Activated CD4-positive, alpha-beta T cell treated with anti-CD3 and anti-CD28 coated beads for 36 hours (primary cell): ENCODE data around the gene FUBP1. TPM values are rescaled to one million over a fixed set of nuclear protein-coding genes. Genes with fewer than 3 reads are reported as not detected.
"Not testable (repeated sequence)": the region's sequence is repeated elsewhere in the genome, so short reads cannot be mapped to it uniquely, and the experiment has no call there.

Experiments used
- ATAC-seq: fragments of 200-7000 bp; cut with Tn5 transposase; one replicate; pipeline ENCODE4 v1.10.0; 2021; ENCODE audit warnings: mild to moderate bottlenecking, moderate library complexity
- CTCF ChIA-PET: fragments of 350-600 bp; sonication (Branson Sonifier 250); formaldehyde crosslinking; loops from one replicate; lab custom pipeline; 2021; ENCODE audit warnings: antibody characterized with exemption; lab: Charles Lee
- POLR2A ChIA-PET: fragments of 350-600 bp; sonication (Branson Sonifier 250); formaldehyde crosslinking; loops from one replicate; lab custom pipeline; 2021; ENCODE audit warnings: antibody characterized with exemption, inconsistent platforms; lab: Charles Lee
- DNase-seq: peaks from one replicate; pipeline ENCODE4 v3.0.0-alpha.2; 2020
- H3K27ac Mint-ChIP-seq: one replicate; pipeline ENCODE4 v1.8.0; 2021; ENCODE audit warnings: mixed read lengths
- H3K27me3 Mint-ChIP-seq: one replicate; pipeline ENCODE4 v1.8.0; 2021; ENCODE audit warnings: mixed read lengths
- H3K36me3 Mint-ChIP-seq: one replicate; pipeline ENCODE4 v1.8.0; 2021; ENCODE audit warnings: low read depth, mixed read lengths
- H3K4me1 Mint-ChIP-seq: one replicate; pipeline ENCODE4 v1.8.0; 2021; ENCODE audit warnings: mixed read lengths
- H3K4me3 Mint-ChIP-seq: one replicate; pipeline ENCODE4 v1.8.0; 2021; ENCODE audit warnings: mild to moderate bottlenecking, moderate library complexity, mixed read lengths
- H3K9me3 Mint-ChIP-seq: one replicate; pipeline ENCODE4 v1.8.0; 2021; ENCODE audit warnings: low read depth, mixed read lengths
- intact Hi-C, 2 experiments: fragments of 100-400 bp; cut with DNase I in 1 of 2; cut with micrococcal nuclease in 1 of 2; formaldehyde crosslinking; loops; one replicate each; pipeline versions ENCODE4 v1.14.2 to v1.15.1; 2022 to 2024; cut with DNase I, micrococcal nuclease
- total RNA-seq, 2 experiments: library from RNA; stranded (reverse); gene quantifications; one replicate each; pipeline ENCODE4 v1.2.3, GENCODE V29; 2021

FUBP1 gene
- total RNA-seq, 2 experiments from 2014 or later = 240 to 258 TPM

DNA sequence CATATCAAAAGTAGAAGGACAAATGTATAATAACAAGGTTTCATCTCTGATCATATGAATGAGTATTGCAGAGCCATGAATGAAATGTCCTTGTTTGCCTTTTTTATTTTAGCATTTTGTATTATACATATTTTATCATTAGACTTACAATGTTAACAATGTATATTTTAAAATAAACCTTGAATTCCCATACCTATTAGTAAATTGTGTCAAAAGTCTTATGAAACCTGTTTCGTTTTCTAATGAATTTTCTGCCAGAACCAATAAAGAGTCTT is 26.5 kb upstream of the FUBP1 start:
- no peaks in the 10 kb centered on the region for H3K27me3 Mint-ChIP-seq
- ChIA-PET CTCF (interaction anchor here (0.7 to 6.7 kb wide), 10 partner anchors 12 to 246 kb away, joined by 3 to 55 read pairs (median 4); partner anchors contain the start of genes FUBP1 and USP33), POLR2A (interaction anchor here (0.6 to 5.6 kb wide), 10 partner anchors 10 to 332 kb away, joined by 3 to 297 read pairs (median 3); partner anchors contain the start of genes FUBP1, GIPC2 and MIGA1)
- H3K9me3 Mint-ChIP-seq = no peaks in the 10 kb centered on the region
- H3K4me1 Mint-ChIP-seq = peaks cover 42% of the 10 kb centered on the region
- ATAC-seq (no peak), DNase-seq (no peak)
- intact Hi-C loops = loop anchor here (1.0 to 2.0 kb wide), 6 partner anchors 26 to 226 kb away; partner anchors contain the start of genes FUBP1 (in 1 of the 2) and MIGA1 (in 1 of the 2)
- peaks cover 3% of the 10 kb centered on the region for H3K36me3 Mint-ChIP-seq
- peak overlapping the region; percentile 99 for H3K27ac Mint-ChIP-seq
- peak overlapping the region; percentile 91 for H3K4me3 Mint-ChIP-seq

DNA sequence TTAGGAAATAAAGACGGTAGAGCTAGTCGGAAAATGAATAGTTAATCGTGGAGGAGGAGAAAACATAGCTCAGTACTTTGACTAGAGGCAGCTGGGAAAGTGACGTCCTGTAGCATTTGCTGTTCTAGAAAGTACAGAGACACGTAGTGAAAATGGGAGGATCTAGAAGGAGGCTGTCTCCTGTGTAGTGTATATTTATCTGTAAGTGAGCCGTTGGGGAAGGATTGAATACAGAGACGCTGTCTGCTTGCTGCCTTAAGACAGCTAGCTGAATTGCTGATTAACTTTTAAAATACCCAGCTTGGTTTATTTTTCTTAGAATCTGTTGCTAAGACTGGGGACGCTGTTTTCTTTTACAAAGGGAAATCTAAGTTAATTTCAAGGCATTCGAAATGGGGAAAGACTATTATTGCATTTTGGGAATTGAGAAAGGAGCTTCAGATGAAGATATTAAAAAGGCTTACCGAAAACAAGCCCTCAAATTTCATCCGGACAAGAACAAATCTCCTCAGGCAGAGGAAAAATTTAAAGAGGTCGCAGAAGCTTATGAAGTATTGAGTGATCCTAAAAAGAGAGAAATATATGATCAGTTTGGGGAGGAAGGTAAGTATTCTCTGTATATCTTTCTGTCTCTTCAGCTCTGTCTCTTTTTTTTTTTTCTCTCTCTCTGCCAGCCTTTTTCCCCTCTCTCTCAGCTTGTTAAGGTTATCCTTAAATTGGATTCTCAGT is 26.0 kb upstream of the FUBP1 start, which contains the start of gene DNAJB4:
Gene DNAJB4, plus strand, starts transcription at position 221 of the 729 bp plus-strand sequence. Its CDS starts 172 bp downstream, at position 393.
- Mint-ChIP-seq H3K27ac (peak within 1 kb of the TSS; percentile 99), H3K4me1 (peaks cover 41% of the 10 kb centered on the region), H3K36me3 (peaks cover 3% of the 10 kb centered on the region), H3K9me3 (no peaks in the 10 kb centered on the region), H3K27me3 (no peaks in the 10 kb centered on the region), H3K4me3 (peak within 1 kb of the TSS; percentile 91)
- CTCF ChIA-PET = interaction anchor here (0.5 to 6.7 kb wide), 14 partner anchors 9 to 835 kb away, joined by 3 to 55 read pairs (median 4); partner anchors contain the start of genes FUBP1 and USP33
- peak; percentile 99 for ATAC-seq
- peak; percentile 75 for DNase-seq
- intact Hi-C loops = loop anchor here (1.0 to 2.0 kb wide), 7 partner anchors 26 to 322 kb away; partner anchors contain the start of genes FUBP1 (in 2 of the 2) and MIGA1 (in 1 of the 2)
- POLR2A ChIA-PET = interaction anchor here (0.6 to 5.6 kb wide), 25 partner anchors 9 to 332 kb away, joined by 3 to 297 read pairs (median 4); partner anchors contain the start of genes FUBP1, GIPC2, MIGA1 and ZZZ3

DNA sequence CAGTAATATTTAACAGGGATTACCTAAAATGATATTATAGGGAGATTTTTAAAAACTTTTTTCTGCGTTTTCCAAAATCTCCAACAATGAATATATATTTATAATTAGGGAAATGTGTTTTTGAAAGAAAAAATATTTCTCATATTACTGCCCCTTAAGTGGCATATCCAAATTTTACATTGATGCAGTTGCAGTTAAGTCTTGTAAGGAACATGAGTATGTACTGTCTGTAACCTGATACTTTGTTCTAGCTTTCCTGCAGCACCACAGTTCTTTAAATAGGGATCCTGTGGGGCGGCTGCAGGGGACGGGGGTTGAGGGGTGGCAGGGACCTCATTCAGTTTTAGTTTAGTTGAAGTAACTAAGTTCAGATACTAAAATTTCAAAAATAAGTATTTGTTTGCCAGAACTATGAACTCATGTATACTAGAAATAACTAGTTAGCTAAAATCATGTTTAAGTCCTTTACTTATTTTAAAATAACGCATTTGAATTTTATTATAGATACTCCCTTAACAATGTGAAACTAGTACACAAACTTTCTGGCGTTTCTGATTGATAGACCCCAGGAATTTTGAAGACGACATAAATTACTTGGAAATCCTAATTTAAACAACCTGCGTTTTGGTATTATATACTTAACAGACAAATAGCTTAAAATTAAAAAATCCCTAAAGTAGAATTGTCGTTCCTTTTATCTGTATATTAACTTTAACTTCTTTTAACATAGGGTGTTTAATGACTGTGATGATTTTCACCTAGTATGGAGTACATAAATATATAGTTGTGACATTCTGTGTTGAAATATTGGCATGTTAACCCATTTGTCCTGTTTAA is 25.2 kb upstream of the FUBP1 start:
- H3K4me3 Mint-ChIP-seq = peak overlapping the region; percentile 91
- intact Hi-C loops = loop anchor here in 1 of 2 experiments (1.0 to 2.0 kb wide), 4 partner anchors 25 to 321 kb away; partner anchors contain the start of gene FUBP1
- ATAC-seq (peak; percentile 64), DNase-seq (peak; percentile 58)
- POLR2A ChIA-PET = interaction anchor here (0.5 to 5.6 kb wide), 26 partner anchors 8 to 567 kb away, joined by 3 to 297 read pairs (median 4); partner anchors contain the start of genes FUBP1, GIPC2, MIGA1 and ZZZ3
- no peaks in the 10 kb centered on the region for H3K27me3 Mint-ChIP-seq
- CTCF ChIA-PET = interaction anchor here (0.5 to 6.7 kb wide), 15 partner anchors 8 to 722 kb away, joined by 3 to 55 read pairs (median 4); partner anchors contain the start of genes AK5, FUBP1 and USP33
- H3K4me1 Mint-ChIP-seq = peaks cover 38% of the 10 kb centered on the region
- peak overlapping the region; percentile 99 for H3K27ac Mint-ChIP-seq
- H3K36me3 Mint-ChIP-seq = peaks cover 3% of the 10 kb centered on the region
- H3K9me3 Mint-ChIP-seq = no peaks in the 10 kb centered on the region

DNA sequence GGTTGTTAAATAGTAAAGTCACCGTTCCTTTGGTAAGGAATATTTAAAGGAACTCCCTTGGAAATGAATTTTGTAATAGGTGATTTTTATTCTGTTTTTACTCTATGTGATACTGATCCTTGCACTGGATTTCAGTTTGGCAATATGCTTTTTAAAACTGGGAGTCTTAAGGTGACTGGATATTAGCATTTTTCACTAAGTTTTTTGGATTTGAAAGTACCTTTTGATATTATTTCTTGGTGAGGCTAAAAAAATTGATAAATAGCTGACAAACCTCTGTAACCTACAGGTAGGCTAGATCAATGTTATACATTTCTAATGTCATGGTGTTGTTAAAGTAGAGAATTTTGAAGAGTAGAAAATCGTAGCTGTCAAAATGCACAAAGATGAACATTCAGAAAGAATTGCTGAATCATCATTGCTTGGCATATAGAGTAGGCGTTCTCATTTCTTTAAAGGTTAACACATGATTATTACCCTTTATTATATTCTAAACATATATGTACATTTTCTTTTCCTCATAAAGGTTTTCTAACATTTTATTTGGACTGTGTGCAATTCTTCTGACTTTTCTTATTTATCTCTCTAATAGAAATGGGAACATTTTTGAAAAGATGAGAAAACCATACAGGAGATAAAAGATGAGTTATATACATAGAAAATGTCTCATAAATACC is 24.3 kb upstream of the FUBP1 start:
- Mint-ChIP-seq H3K4me1 (peaks cover 35% of the 10 kb centered on the region), H3K4me3 (peak overlapping the region; percentile 13), H3K9me3 (no peaks in the 10 kb centered on the region), H3K27ac (peak overlapping the region; percentile 1), H3K27me3 (no peaks in the 10 kb centered on the region), H3K36me3 (peaks cover 3% of the 10 kb centered on the region)
- DNase-seq = no peak
- ChIA-PET POLR2A (interaction anchor here (0.7 to 5.6 kb wide), 9 partner anchors 8 to 111 kb away, joined by 3 to 297 read pairs (median 20); partner anchors contain the start of genes FUBP1 and GIPC2), CTCF (interaction anchor here (0.6 to 6.7 kb wide), 7 partner anchors 17 to 721 kb away, joined by 3 to 55 read pairs (median 4); partner anchors contain the start of genes AK5 and FUBP1)
- intact Hi-C loops = no loop called here
- no peak for ATAC-seq

DNA sequence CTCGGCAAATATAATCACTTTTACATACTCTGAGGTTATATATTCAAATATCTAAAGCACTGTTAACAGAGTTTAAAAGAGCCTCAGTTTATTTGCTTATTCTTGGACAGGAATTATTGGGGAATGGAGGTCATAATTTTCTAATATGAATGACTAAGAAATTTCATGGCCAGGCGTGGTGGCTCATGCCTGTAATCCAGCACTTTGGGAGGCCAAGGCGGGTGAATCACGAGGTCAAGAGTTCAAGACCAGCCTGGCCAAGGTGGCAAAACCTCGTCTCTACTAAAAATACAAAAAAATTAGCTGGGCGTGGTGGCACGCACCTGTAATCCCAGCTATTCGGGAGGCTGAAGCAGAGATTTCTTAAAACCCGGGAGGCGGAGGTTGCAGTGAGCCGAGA is 21.7 kb upstream of the FUBP1 start:
- DNase-seq, H3K9me3 Mint-ChIP-seq, ATAC-seq, H3K36me3 Mint-ChIP-seq, H3K27me3 Mint-ChIP-seq, H3K4me3 Mint-ChIP-seq, intact Hi-C loops, H3K27ac Mint-ChIP-seq: not testable (repeated sequence)
- ChIA-PET POLR2A (interaction anchor here (0.7 kb wide), 1 partner anchor 114 kb away, joined by 5 read pairs; no protein-coding TSS in a partner anchor), CTCF (interaction anchor here (0.8 to 6.7 kb wide), 3 partner anchors 21 to 114 kb away, joined by 3 to 55 read pairs (median 4); partner anchors contain the start of gene FUBP1)
- H3K4me1 Mint-ChIP-seq = peaks cover 22% of the 10 kb centered on the region

DNA sequence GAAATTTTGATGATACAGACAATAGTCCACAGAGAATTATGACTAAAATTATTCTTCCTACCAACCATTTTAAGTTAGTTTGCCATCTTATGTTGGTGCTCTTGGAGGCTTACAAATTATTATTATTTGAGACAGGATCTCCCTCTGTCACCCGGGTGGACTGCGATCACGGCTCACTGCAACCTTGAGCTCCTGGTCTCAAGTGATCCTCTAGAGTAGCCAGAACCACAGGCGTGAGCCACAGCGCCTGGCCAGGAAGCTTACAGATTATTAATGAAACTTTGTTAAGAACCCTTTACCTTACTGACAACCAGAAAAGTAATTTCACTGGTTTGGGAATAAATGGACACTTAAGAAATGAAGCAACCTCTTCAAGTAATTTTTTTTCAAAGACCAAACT is 17.9 kb upstream of the FUBP1 start:
- Mint-ChIP-seq H3K27ac (no peak overlapping the region), H3K36me3 (peaks cover 4% of the 10 kb centered on the region), H3K4me3 (no peak overlapping the region), H3K9me3 (no peaks in the 10 kb centered on the region), H3K4me1 (peaks cover 5% of the 10 kb centered on the region), H3K27me3 (no peaks in the 10 kb centered on the region)
- DNase-seq (no peak), ATAC-seq (no peak)
- ChIA-PET CTCF (interaction anchor here (0.6 kb wide), 1 partner anchor 30 kb away, joined by 3 read pairs; no protein-coding TSS in a partner anchor), POLR2A (interaction anchor here (0.6 to 3.1 kb wide), 2 partner anchors 8 to 336 kb away, joined by 3 to 21 read pairs; partner anchors contain the start of gene DNAJB4)
- intact Hi-C loops = no loop called here

DNA sequence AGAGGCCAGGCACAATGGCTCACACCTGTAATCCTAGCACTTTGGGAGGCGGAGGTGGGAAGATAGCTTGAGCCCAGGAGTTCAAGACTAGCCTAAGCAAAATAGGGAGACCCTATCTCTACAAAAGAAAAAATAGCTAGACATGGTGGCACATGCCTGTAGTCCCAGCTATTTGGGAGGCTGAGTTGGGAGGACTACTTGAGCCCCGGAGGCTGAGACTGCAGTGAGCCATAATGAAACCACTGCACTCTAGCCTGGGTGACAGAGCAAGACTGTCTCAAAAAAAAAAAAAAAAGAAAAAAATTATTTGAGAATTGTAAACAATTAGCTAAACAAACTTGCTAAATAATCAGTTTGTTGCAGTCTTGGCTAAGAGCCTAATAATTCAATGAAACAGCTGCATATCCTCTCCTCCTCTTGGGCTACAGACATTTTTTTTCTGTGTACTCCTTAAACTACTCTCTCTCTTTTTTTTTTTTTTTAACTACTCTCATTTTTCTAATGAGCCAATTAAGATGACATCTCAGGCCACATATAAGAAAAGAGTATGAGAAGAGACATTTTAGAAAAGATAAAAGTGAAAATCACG is 15.3 kb upstream of the FUBP1 start:
- no peak overlapping the region for H3K27ac Mint-ChIP-seq
- H3K27me3 Mint-ChIP-seq = no peaks in the 10 kb centered on the region
- ATAC-seq (no peak), DNase-seq (no peak)
- H3K4me1 Mint-ChIP-seq = peaks cover 17% of the 10 kb centered on the region
- ChIA-PET CTCF (interaction anchor here (2.2 kb wide), 1 partner anchor 14 kb away, joined by 9 read pairs; no protein-coding TSS in a partner anchor), POLR2A (interaction anchor here (0.6 to 3.1 kb wide), 2 partner anchors 10 to 16 kb away, joined by 3 to 21 read pairs; partner anchors contain the start of gene DNAJB4)
- intact Hi-C loops = no loop called here
- H3K9me3 Mint-ChIP-seq = no peaks in the 10 kb centered on the region
- no peak overlapping the region for H3K4me3 Mint-ChIP-seq
- peaks cover 6% of the 10 kb centered on the region for H3K36me3 Mint-ChIP-seq

DNA sequence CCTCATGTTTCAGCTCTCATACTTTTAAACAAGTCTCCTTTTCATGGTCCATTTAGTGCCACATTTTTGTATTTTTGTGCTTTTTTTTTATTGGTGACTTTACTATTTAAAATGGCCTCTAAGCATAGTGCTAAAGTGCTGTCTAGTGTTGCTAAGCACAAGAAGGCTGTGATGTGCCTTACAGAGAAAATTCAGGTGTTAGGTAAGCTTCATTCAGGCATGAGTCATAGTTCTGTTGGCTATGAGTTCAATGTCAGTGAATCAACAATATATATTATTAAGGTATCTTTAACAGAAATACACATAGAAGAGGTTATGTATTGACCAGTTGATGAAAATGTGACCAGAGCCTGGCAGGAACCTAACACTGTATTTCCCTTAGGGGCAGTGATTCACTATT is 12.8 kb upstream of the FUBP1 start:
- CTCF ChIA-PET = interaction anchor here (0.6 kb wide), 1 partner anchor 19 kb away, joined by 3 read pairs; no protein-coding TSS in a partner anchor
- DNase-seq (no peak), ATAC-seq (no peak)
- Mint-ChIP-seq H3K27me3 (no peaks in the 10 kb centered on the region), H3K4me1 (peaks cover 30% of the 10 kb centered on the region), H3K36me3 (peaks cover 9% of the 10 kb centered on the region), H3K27ac (no peak overlapping the region), H3K9me3 (no peaks in the 10 kb centered on the region), H3K4me3 (no peak overlapping the region)
- intact Hi-C loops = no loop called here
- POLR2A ChIA-PET = interaction anchor here (0.6 to 1.7 kb wide), 2 partner anchors 10 to 13 kb away, joined by 3 to 8 read pairs; partner anchors contain the start of gene DNAJB4

DNA sequence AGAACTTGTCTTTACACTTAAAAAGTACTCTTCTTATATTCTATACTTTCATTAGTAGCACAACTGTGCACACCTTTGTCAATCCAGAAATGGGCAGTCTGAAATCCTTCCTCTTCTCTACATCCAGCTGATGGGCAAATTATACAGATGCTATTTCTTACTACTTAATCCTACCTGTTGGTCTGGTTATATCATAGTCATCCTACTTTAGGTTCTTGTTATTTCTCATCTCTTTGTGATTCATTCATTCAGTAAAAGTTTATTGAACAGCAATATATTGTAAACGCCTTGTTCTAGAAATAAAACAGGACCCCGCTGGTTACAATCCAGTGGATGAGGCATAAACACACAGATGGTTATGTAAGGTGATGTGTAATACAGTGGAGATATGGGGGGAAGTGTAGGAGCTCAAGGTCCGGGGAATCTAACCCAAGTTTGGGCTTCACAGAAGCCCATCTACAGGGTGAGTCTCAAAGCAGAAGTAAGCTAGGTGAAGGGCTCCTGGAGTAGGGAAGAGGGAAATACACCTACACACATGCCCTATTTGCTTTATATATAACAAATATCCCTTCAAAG is 11.8 kb upstream of the FUBP1 start:
- Mint-ChIP-seq H3K36me3 (peaks cover 14% of the 10 kb centered on the region), H3K27me3 (no peaks in the 10 kb centered on the region), H3K27ac (no peak overlapping the region), H3K4me3 (no peak overlapping the region), H3K4me1 (peaks cover 36% of the 10 kb centered on the region), H3K9me3 (no peaks in the 10 kb centered on the region)
- ChIA-PET POLR2A (interaction anchor here (1.7 kb wide), 1 partner anchor 13 kb away, joined by 8 read pairs; the partner anchor contains the start of gene DNAJB4), CTCF (interaction anchor here (0.6 to 1.6 kb wide), 2 partner anchors 9 to 20 kb away, joined by 3 to 5 read pairs; no protein-coding TSS in a partner anchor)
- no peak for DNase-seq
- no peak for ATAC-seq
- intact Hi-C loops = no loop called here
